Activated effector memory CD4-positive, alpha-beta T cell treated with Interleukin-2 at 50 U/mL for 16 hours (primary cell): ENCODE data around the gene ZNF644.
"Not testable (repeated sequence)": the region's sequence is repeated elsewhere in the genome, so short reads cannot be mapped to it uniquely, and the experiment has no call there.

Experiments used
- DNase-seq: peaks from one replicate; pipeline ENCODE4 v3.0.0-alpha.2; 2020

ZNF644 gene

GRCh38 chr1:91021686-91022517, at the start of gene ZNF644:
TSS of gene ZNF644 (minus strand) at chr1:91022035. CDS start at chr1:90982353, 39,682 bp downstream.
- DNase-seq, result peak; percentile 83

DNA sequence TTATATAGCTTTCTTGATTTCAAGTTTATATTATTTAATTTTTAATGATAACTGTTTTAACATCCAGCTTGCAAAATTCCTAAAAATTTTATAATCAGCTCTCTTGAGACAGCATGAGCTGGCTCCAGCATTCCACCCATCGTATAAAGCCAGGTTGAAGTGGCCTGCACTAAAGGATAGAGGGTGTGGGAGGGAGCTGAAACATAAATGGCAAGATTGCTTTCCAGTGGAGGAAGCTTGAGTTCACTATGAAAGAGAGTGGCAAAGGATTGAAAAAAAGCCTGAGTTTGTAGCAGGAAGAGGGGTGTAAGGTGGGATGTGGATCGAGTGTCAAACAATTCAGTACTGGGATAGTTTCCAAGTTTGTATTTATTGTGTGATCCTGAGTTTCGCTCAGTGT, 48.5 kb upstream of the ZNF644 start:
- DNase-seq, result no peak

DNA sequence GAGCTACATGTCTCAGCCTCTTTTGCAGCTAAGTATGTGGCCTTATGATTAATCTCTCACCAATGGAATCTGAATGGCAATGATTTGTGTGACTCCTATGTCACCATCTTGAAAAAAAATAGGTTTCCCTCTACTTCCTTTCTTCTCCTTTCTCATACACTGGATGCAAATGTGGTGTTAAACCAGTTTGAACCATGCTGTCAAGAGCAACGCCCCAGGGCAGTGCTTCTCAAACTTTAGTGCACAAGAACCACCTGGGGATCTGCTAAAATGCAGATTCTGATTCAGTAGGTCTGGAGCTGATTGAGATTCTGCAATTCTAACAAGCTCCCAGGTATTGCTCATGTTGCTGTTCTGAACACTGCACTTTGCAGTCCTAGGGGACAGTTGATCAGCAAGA, 44.7 kb upstream of the ZNF644 start:
- no peak for DNase-seq

DNA sequence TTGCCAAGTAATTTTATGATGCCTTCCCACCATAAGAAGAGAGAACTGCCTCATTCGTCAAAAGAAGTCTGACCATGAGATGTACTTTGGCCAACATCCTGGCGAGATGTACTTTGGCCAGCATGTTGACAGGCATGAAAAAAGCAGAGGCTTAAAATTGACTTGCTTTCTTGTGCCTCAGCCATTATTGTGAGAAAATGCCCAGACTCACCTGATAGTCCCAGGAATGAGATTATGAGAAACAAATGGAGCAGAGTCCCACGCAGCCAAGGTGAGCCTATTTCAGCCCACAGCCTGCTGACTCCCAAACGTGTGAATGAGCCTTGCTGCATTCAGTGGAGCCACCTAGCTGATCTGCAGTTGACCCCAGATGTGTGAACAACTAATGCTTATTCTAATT, 43.5 kb upstream of the ZNF644 start:
- no peak for DNase-seq

GRCh38 chr1:91063403-91063802, 41.6 kb upstream of the ZNF644 start:
- not testable (repeated sequence) for DNase-seq

GRCh38 chr1:91059157-91059556, 37.3 kb upstream of the ZNF644 start:
- no peak for DNase-seq

DNA sequence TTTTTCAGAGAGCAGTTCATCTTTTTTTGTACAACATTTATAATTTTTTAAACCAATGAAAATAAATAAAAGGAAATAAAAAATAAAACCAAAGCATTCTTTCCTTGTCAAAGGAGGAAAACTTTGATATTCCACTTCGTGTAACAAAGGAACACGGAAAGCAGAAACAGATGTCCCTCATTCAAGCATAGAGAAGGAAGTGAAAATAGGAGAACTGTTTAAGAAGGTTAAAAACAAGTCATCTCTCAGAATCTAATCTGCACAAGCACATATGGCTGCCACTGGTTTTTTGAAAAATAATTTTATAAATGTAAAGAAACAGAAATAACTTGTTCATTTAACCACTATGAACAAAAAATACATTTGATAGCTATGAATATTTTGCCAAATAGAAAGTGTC, 35.9 kb upstream of the ZNF644 start:
- no peak for DNase-seq

GRCh38 chr1:91054780-91055481, 33.1 kb upstream of the ZNF644 start:
- no peak for DNase-seq

DNA sequence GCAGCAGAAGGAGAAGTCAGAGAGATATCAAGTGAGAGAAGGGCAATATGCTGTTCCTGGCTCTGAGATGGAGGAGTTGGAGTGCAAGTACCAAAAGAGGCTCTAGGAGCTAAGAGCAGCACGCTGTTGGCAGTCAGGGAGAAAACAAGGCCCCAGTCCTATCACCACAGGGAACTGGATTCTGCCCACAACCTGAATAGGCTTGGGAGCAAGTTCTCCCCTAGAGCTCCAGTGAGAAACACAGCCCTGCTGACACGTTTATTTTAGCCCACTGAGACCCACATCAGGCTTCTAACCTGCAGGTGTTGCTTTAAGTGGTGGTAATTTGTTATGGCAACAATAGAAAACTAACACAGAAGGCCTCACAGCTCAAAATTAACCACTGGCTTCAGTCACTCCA, 31.8 kb upstream of the ZNF644 start:
- no peak for DNase-seq

- not testable (repeated sequence) for DNase-seq
Measured at GRCh38 chr1:91049551-91049950, 27.7 kb upstream of the ZNF644 start.

DNA sequence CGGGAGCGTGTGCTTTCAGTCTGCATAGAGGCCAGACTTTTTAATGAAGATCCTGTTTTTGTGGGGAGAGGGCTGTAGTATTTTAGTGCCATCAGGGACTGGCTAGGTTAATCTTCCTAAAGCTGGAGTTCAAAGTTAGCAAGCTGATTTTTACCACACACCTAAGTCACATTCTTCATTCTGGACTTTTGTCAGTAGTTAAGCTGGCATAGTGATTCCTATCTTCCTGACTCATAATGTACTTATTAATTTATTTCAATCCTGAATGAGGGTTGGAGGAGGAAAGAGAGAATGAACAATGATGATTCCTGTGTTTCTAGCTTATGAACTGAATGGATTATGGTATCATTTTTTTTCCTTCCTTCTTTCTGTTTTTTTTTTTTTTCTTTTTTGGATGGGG, 24.9 kb upstream of the ZNF644 start:
- no peak for DNase-seq

GRCh38 chr1:91045284-91045683, 23.4 kb upstream of the ZNF644 start:
- DNase-seq, result no peak

- DNase-seq, result not testable (repeated sequence)
Measured at GRCh38 chr1:91044776-91045175, 22.9 kb upstream of the ZNF644 start.

DNA sequence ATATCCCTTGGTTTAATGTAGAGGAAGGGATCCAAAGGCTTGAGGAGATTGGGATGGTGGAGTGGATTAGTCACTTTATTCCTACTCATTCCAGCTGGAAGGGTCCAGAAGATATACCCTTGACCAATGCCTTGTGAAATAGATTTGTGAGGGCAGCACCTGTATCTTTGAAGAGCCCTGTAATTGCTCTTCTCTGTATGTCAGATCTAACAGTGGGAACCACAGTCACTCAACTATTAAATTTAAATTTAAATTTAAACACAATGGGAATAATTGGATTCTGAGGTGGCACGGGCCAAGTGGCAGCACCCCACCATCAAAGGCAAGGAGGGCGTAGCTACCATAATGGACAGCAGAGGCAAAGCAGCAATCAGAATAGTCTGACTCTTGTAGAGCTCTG, 20.5 kb upstream of the ZNF644 start:
- not testable (repeated sequence) for DNase-seq

DNA sequence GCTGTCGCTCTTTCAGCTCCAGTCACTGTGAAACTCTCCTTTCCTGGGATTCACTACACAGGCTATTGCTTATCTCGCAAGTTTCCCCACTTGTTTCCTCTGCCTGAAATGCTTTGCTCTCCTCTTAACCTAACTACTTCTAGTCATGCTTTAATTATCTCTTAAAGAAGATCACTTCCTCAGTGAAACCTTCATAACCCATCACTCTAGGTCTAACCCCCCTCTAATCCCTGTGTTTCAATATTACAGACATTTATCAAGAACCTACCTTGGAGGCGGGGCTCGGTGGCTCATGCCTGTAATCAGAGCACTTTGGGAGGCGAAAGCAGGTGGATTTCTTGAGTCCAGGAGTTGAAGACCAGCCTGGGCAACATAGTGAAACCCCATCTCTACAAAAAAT, 16.7 kb upstream of the ZNF644 start:
- no peak for DNase-seq

GRCh38 chr1:91036894-91037829, 15.3 kb upstream of the ZNF644 start:
- DNase-seq, result no peak

GRCh38 chr1:91032349-91032748, 10.5 kb upstream of the ZNF644 start:
- DNase-seq, result no peak

- no peak for DNase-seq
Measured at GRCh38 chr1:91031081-91031480, 9.2 kb upstream of the ZNF644 start.

DNA sequence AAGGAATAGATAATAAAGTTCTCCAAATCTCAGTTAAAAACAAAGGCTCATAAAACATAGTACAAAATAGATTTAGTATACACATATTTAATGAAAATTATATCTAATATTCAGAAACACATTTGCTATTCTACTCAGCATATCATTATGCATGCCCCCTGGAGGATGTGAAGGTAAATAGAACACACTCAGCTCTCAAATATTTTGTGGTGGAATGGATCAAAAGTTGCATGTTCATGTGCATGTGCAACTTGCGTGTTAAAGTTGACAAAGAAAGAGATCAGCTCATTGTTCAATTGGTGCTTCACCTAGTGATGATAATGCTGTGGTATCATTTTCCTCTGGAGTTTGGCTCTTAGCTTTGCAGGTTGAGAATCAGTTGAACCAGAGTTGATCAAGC, 4.9 kb upstream of the ZNF644 start:
- DNase-seq, result no peak

GRCh38 chr1:91026320-91026719, 4.5 kb upstream of the ZNF644 start:
- no peak for DNase-seq

GRCh38 chr1:91024481-91025119, 2.8 kb upstream of the ZNF644 start:
- no peak for DNase-seq

DNA sequence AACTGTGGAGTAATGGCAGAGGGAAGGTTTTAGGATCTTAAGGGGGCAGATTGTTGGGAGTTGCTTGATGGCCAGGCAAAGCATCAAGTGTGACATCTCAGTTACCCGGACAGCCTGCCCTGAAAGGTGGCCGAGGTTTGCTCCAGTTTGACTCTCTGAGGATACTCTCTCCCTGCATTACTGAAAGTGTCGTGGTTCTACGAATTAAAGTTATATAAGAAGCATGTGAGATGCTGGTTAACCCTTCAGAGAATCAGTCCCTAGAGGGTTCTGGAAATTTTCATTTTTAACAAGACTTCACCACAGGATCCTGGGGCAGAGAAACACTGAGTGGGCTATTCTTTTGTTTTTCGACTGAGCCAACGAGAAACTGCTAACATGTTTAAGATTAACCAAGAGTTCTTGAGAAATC, 689 bp upstream of the ZNF644 start:
- DNase-seq, result no peak
